ENCODE data around the gene FNTB.

FNTB gene

GRCh38 chr14:64954491-64955240 lies 32.0 kb upstream of the FNTB start:
- no peak for TF ChIP-seq CTCF (IDR thresholded peaks at IDR 0.05)

GRCh38 chr14:64955297-64955696 lies 31.4 kb upstream of the FNTB start:
- TF ChIP-seq CTCF (IDR thresholded peaks at IDR 0.05): no peak

- no peak for TF ChIP-seq CTCF (IDR thresholded peaks at IDR 0.05)
Observed at GRCh38 chr14:64956697-64957406, 29.8 kb upstream of the FNTB start.

GRCh38 chr14:64958201-64958600 lies 28.5 kb upstream of the FNTB start:
- TF ChIP-seq CTCF (IDR thresholded peaks at IDR 0.05): no peak

GRCh38 chr14:64958743-64959142 lies 28.0 kb upstream of the FNTB start:
- no peak for TF ChIP-seq CTCF (IDR thresholded peaks at IDR 0.05)

GRCh38 chr14:64960762-64961276 lies 25.9 kb upstream of the FNTB start:
- no peak; the same call in 1 of the 2 replicates for TF ChIP-seq CTCF (IDR thresholded peaks at IDR 0.05)

GRCh38 chr14:64963611-64964010 lies 23.1 kb upstream of the FNTB start:
- no peak for TF ChIP-seq CTCF (IDR thresholded peaks at IDR 0.05)

Data from LNCAP (cell line).